RKO (cell line): Measurements from ENCODE around the gene SLC44A4.
"Not testable (repeated sequence)": the region's sequence is repeated elsewhere in the genome, so short reads cannot be mapped to it uniquely, and the experiment has no call there.

Experiments
- DNase-seq: peaks from one replicate; pipeline ENCODE4 v3.0.0-alpha.2; 2016; ENCODE audit warnings: low spot score

The SLC44A4 gene

GRCh38 chr6:31827286-31828079, 51.3 kb downstream of the SLC44A4 start, which contains the start of gene HSPA1B:
Gene HSPA1B, plus strand, starts transcription at chr6:31827738. Its CDS starts 213 bp downstream, at chr6:31827951.
- DNase-seq: peak; percentile 100

GRCh38 chr6:31826793-31827285, 52.0 kb downstream of the SLC44A4 start:
- peak; percentile 86 for DNase-seq

GRCh38 chr6:31825553-31825952, 53.2 kb downstream of the SLC44A4 start:
- DNase-seq: no peak

GRCh38 chr6:31823592-31824196, 55.1 kb downstream of the SLC44A4 start:
- DNase-seq: not testable (repeated sequence)

- peak; percentile 89 for DNase-seq
Measured at GRCh38 chr6:31822036-31822821, 56.6 kb downstream of the SLC44A4 start.

GRCh38 chr6:31821301-31822035, 57.3 kb downstream of the SLC44A4 start:
- DNase-seq: peak; percentile 67

GRCh38 chr6:31820399-31820798, 58.4 kb downstream of the SLC44A4 start:
- not testable (repeated sequence) for DNase-seq

- DNase-seq: no peak
Measured at GRCh38 chr6:31819871-31820299, 58.9 kb downstream of the SLC44A4 start.

- DNase-seq: not testable (repeated sequence)
Measured at GRCh38 chr6:31817929-31818511, 60.8 kb downstream of the SLC44A4 start.

- not testable (repeated sequence) for DNase-seq
Measured at GRCh38 chr6:31817133-31817928, 61.5 kb downstream of the SLC44A4 start.

- DNase-seq: no peak
Measured at GRCh38 chr6:31815025-31815838, 63.6 kb downstream of the SLC44A4 start, which contains the start of the genes HSPA1A and HSPA1L. Gene HSPA1A, plus strand, starts transcription at chr6:31815543. Its CDS starts 214 bp downstream, at chr6:31815757. Gene HSPA1L, minus strand, starts transcription at chr6:31815283. Its CDS starts 3,311 bp downstream, at chr6:31811972.

GRCh38 chr6:31814677-31815024, 64.1 kb downstream of the SLC44A4 start:
- DNase-seq: no peak

- no peak for DNase-seq
Measured at GRCh38 chr6:31813465-31813849, 65.3 kb downstream of the SLC44A4 start.
